Measurements from ENCODE around the gene DLGAP4.

Gene DLGAP4

DNA sequence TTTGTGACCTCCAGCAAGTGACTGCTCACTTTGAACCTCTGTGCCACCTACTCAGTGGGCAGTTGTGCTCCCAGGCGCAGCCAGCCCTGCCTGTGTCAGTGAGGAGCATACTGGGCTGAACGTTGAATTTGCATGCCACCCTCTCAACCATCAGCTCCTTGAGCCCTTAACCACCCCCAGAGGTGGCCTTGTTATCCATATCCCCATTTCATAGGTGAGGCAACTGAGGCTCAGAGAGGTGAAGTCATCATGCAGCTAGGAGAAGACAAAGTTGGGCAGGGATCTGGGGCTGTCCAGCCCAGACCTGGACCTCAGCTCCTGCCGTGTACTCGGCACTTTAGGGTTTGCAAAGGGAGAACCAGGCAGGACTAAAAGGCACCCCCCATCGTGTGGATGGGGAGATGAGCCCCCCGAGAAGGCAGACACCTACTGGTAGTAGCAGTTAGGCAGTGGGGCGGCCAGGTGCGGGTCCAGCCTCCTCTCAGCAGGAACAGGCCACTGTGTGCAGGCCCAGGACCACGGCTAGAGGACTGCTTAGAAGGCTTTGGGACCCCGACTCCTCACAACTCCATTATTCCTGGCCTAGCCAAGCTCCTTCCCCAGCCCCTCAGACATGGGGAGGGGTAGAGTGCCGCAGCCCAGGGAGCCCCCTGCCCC lies 134.4 kb downstream of the DLGAP4 start:
- no peak overlapping the region for H3K27ac Mint-ChIP-seq
- H3K4me3 Mint-ChIP-seq, result no peak overlapping the region
- H3K4me1 Mint-ChIP-seq, result no peaks in the 10 kb centered on the region
- ATAC-seq, result no peak
- no peak for DNase-seq (ENCODE audit: low spot score in 2 of 2)
- no peaks in the 10 kb centered on the region for H3K36me3 Mint-ChIP-seq
- H3K9me3 Mint-ChIP-seq, result no peaks in the 10 kb centered on the region

DNA sequence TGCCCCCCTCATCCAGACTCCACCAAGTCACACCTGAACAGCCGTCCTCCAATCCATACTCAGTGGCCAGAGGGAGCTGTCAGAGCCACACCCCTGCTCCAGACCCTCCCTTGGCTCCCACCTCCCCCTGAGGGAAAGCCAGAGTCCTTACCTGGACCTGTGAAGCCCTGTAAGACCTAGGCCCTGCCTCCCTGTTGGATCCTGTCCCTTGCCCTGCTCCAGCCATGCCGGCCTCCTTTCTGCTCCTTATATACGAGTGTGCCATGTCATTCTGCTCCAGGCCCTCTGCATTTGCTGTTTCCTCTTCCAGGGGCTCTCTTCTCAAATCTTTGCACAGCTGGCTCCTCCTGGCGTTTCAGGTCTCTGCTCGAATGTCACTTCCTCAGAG lies 134.9 kb downstream of the DLGAP4 start:
- H3K27ac Mint-ChIP-seq, result no peak overlapping the region
- ATAC-seq, result no peak
- H3K4me1 Mint-ChIP-seq, result no peaks in the 10 kb centered on the region
- no peak overlapping the region for H3K4me3 Mint-ChIP-seq
- no peak for DNase-seq (ENCODE audit: low spot score in 2 of 2)
- no peaks in the 10 kb centered on the region for H3K36me3 Mint-ChIP-seq
- H3K9me3 Mint-ChIP-seq, result no peaks in the 10 kb centered on the region

DNA sequence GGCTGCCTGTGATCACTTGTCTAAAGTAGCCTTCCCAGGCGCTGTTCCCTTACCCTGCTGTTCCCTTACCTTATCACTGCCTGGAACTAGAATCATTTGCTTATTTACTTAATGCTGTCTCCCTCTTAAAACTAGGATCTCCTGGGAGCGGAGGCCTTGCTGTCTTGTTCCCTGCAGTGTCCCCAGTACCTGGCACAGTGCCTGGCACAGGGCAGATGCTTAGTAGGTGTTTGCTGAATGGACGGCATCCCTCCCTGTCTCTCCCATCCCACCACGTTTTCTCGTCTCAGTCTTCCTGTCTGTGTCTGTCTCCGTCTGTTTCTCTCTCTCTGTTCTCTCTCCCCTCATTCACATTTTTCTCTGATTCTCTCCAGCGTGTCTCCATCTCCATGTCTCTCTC lies 135.3 kb downstream of the DLGAP4 start:
- no peak overlapping the region for H3K27ac Mint-ChIP-seq
- H3K4me3 Mint-ChIP-seq, result no peak overlapping the region

DNA sequence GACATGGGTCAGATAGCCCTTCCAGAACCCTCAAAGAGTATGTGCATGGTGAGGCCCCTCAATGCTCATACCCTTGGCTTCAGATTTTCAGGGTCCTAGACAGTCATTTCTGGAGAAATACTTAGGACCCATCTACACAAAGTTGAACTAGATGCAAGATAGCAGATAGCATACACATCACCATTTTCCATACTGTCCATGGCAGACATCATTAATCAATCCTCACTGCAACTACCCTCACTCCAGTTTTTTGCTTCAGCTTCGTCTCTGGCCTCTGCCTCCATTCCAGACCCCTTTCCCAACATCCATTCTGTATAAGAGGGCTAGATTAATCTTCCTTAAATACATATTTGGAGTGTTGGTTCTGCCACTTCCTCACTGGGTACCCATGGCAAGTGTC lies 139.7 kb downstream of the DLGAP4 start:
- Mint-ChIP-seq H3K9me3 (no peaks in the 10 kb centered on the region), H3K36me3 (no peaks in the 10 kb centered on the region), H3K4me1 (no peaks in the 10 kb centered on the region), H3K27ac (peak overlapping the region; percentile 17), H3K4me3 (no peak overlapping the region)
- no peak for ATAC-seq
- no peak for DNase-seq (ENCODE audit: low spot score in 2 of 2)

More for the DNA sequence above, 135.3 kb downstream of the DLGAP4 start:
- no peak for ATAC-seq
- Mint-ChIP-seq H3K36me3 (no peaks in the 10 kb centered on the region), H3K4me1 (no peaks in the 10 kb centered on the region), H3K9me3 (no peaks in the 10 kb centered on the region)
- DNase-seq (ENCODE audit: low spot score in 2 of 2), result no peak

DNA sequence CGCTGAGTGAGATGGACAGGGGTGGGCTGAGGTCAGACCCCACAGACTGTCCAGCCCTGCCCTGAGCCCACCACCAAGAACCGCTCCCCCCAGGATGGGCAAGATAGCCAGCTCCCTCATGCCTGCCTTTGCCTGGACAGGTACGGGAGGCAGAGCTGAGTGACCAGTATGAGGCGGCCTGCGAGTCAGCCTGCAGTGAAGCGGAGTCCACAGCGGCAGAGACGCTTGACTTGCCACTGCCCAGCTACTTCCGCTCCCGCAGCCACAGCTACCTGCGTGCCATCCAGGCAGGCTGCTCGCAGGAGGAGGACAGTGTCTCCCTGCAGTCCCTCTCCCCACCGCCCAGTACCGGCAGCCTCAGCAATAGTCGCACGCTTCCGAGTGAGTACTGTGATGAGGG lies 140.4 kb downstream of the DLGAP4 start:
- no peak overlapping the region for H3K4me3 Mint-ChIP-seq
- no peaks in the 10 kb centered on the region for H3K36me3 Mint-ChIP-seq
- H3K27ac Mint-ChIP-seq, result no peak overlapping the region
- no peaks in the 10 kb centered on the region for H3K4me1 Mint-ChIP-seq
- H3K9me3 Mint-ChIP-seq, result no peaks in the 10 kb centered on the region
- ATAC-seq (no peak), DNase-seq (ENCODE audit: low spot score in 2 of 2) (no peak)

DNA sequence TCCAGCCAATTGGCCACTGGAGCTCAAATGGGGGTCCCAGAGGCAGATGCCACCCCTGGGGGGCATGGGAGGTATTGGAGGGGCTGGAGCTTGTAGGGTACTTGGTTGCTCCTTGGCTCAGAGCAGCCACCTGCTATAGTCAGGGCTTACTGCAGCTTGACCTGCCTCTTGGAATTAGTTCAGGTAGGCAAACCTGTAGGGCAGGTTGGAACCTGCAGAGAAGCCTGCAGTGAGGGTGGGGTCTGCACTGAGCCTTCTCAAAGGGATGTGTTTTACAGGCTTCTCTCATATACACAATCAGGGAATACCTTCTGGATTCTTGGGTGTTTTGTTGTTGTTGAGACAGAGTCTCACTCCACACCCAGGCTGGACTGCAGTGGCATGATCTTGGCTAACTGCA lies 141.0 kb downstream of the DLGAP4 start:
- no peaks in the 10 kb centered on the region for H3K9me3 Mint-ChIP-seq
- H3K4me1 Mint-ChIP-seq, result no peaks in the 10 kb centered on the region
- no peak for ATAC-seq
- no peaks in the 10 kb centered on the region for H3K36me3 Mint-ChIP-seq
- H3K4me3 Mint-ChIP-seq, result no peak overlapping the region
- no peak for DNase-seq (ENCODE audit: low spot score in 2 of 2)
- no peak overlapping the region for H3K27ac Mint-ChIP-seq

DNA sequence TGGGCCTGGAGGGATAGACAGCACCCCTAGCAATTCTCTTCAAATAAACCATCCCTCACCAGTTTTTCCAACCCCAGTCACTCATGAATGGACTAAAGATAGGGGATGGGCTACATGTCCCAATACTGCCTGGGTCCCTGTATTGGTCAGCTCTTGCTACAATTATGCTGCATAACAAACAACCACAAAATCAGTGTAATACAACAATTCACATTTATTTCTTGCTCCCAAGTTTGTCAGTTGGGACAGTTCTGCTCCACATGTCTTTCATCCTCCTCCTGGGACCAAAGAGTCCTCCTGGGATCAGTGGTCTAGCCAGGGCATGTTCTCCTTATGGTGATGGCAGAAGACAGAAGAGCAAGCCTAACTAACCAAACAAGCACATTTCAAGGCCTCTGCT lies 143.5 kb downstream of the DLGAP4 start:
- no peak for ATAC-seq
- H3K4me3 Mint-ChIP-seq, result no peak overlapping the region
- no peaks in the 10 kb centered on the region for H3K9me3 Mint-ChIP-seq
- no peak for DNase-seq (ENCODE audit: low spot score in 2 of 2)
- H3K27ac Mint-ChIP-seq, result no peak overlapping the region
- no peaks in the 10 kb centered on the region for H3K4me1 Mint-ChIP-seq
- no peaks in the 10 kb centered on the region for H3K36me3 Mint-ChIP-seq

DNA sequence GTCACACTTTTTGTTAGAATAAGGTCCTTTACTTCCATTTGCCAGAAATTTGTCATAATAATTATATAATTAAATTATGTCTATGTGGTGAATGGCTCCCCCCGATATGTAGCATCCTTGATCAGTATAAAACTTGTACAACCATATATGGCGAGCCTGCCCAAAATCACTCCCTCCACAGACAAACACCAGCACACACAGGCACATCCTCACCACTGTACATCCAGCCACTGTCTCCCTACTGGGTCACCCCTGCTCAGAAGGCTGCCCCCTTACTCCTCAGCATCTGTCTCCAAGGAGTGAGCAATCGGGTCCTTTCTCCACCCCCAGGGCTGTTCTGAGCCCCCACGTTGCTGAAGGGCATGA lies 148.2 kb downstream of the DLGAP4 start:
- Mint-ChIP-seq H3K27ac (no peak overlapping the region), H3K36me3 (no peaks in the 10 kb centered on the region), H3K9me3 (no peaks in the 10 kb centered on the region), H3K4me3 (no peak overlapping the region), H3K4me1 (no peaks in the 10 kb centered on the region)
- ATAC-seq, result no peak
- no peak for DNase-seq (ENCODE audit: low spot score in 2 of 2)

DNA sequence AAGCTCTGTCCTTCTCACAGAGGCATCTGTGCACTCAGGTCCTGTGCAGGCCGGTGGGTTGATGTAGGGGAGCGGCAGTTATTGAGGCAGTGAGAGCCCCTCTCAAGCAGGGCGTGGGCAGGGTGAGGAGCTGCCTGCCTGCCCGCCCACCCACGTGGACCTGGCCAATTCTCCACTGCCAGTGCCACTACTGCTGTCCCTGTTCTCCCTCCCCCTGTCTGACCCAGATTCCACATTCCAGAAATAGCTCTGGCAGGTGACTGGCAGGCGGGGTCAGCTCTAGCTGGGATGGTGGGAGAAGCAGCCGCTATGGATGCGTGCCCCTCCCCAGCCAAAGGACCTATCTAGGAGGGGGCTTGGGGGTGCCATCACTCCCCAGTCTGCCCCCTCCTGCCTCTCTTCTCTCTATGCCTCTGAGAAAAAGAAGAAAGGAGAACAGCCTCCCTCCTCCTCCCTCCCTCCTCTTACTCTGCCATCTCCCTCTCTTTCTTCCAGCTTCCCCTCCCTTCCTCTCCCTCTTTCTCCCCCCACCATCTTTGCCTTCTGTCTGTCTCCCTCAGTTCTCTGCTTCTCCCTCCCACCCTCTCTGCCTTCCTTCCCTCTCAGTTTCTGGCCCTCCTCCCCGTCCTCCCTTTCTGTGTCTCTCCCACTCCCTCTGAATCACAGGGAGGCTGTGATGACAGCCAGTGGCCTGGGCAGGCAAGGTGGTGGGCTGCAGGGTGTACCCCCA lies 148.7 kb downstream of the DLGAP4 start:
- Mint-ChIP-seq H3K36me3 (no peaks in the 10 kb centered on the region), H3K27ac (peak overlapping the region; percentile 87), H3K4me3 (no peak overlapping the region), H3K9me3 (no peaks in the 10 kb centered on the region), H3K4me1 (no peaks in the 10 kb centered on the region)
- ATAC-seq (no peak), DNase-seq (ENCODE audit: low spot score in 2 of 2) (no peak)

DNA sequence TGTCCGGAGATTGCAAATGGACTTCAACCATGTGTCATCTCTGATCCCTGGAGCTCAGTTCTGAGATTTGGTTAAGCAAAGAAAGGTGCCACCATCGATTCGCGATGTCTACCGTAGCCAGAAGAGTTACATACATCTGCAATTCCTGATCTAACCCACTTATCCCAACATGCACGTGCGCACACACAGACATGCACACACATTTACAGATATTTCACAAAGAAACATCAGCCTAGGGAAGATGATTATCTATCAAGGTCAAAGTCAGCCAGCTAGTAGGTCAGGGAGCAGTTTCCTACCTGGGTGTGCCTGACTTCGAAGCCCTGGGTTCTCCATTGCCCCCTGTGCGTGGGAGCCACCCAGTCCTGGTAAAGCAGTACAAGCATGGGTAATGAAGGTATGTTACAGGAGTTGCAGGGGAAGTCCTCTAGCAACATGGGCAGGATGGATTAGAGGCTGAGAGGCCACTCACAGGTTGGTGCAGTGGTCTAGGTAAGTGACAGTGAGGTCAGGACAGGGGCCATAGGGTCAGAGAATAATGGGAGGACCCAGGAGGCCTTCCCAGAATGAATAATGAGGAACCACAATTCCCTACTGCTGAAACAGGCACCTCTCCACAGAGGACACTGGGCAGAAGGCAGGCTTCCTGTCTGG lies 150.0 kb downstream of the DLGAP4 start:
- Mint-ChIP-seq H3K9me3 (no peaks in the 10 kb centered on the region), H3K4me3 (no peak overlapping the region), H3K27ac (peak overlapping the region; percentile 87), H3K36me3 (peaks cover 7% of the 10 kb centered on the region), H3K4me1 (peaks cover 6% of the 10 kb centered on the region)
- ATAC-seq, result no peak
- no peak for DNase-seq (ENCODE audit: low spot score in 2 of 2)

DNA sequence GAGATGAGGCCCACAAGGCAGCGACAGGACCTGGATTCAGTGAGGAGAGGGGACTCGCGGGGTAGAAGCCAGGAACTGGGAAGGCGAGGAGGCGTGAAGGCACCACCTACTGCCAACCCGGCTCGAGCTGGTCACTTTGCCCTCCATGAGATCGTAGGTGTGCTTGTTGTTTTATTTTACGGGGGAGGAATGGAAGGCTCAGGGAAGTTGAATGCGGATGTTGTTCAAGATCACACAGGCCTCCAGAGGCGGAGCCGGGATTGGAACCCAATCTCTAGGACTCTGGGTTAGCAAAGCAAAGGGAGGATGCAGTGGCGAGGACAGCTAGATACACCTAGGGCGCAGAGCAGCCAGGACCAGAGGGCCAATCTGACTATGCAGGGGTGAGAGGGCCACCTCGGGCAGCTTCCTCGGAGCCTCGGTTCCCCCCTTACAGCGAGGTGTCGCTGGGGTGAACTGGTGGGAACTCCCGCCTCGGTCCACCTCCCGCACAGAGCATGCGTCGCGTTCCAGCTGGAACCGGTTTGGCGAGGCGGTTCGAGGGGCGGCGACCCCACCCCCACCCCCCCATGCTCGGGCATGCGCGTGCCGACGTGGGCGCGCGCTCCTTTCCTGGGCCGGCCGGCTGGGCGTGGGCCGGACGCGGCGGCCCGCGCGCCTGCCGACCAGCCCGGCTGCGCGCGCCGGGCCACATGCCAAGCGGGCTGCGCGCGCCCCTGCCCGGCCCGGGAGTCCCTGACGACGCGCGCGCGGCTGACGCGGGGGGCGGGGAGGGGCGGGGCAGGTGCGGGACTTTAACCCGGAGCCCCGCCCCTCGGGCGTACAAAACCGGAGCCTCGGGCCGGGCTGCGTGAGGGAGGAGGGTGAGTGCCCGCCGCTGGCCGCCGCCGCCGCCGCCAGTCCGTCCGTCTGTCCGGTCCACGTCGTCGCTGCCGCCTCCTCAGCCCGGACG lies 154.8 kb downstream of the DLGAP4 start:
- peaks cover 20% of the 10 kb centered on the region for H3K36me3 Mint-ChIP-seq
- DNase-seq (ENCODE audit: low spot score in 2 of 2) (peak; percentile 72 to 90), ATAC-seq (peak; percentile 81)
- peak overlapping the region; percentile 98 for H3K27ac Mint-ChIP-seq
- H3K4me1 Mint-ChIP-seq, result peaks cover 49% of the 10 kb centered on the region
- H3K4me3 Mint-ChIP-seq, result peak overlapping the region; percentile 98
- H3K9me3 Mint-ChIP-seq, result no peaks in the 10 kb centered on the region

DNA sequence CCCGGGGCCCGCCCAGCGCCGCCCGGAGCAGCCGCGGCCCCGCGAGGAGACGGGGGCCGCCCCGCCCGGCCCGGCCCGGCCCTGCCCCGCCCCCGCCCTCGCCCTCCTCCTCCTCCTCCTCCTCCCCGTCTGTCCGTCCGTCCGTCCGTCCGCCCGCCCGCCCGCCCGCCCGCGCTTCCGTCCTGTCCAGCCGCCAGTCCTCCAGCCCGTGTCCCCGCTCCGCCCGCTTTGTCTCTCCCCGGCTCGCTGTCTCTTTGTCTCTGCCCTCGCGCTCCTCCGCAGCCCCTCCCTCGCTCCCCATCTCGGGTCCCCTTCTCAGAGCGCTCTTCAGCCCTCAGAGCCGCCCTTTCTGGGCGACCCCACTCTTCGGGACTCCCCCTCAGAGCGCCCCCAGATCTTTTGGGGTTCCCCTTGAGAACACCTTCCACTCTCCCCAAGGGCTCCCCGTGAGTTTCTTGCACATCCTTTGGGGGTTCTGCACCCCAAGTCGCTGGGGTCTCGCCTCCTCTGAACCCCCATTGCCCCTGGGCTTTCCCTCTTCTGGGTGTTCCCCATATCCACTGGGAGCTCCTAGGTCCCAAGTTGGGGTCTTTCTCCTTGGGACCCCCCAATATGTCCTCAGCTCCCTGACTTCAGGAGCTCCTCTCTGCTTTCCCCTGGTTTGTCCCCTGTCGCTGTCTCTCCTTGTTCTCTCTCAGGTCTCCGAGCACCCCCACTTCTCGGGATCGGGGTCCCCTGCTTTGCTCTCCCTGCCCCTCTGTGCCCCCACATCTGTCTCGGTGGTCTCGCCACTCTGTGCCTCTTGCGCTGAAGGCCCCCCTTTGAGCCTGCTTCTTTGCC lies 155.7 kb downstream of the DLGAP4 start:
- Mint-ChIP-seq H3K27ac (peak overlapping the region; percentile 98), H3K36me3 (peaks cover 20% of the 10 kb centered on the region), H3K4me1 (peaks cover 58% of the 10 kb centered on the region), H3K9me3 (no peaks in the 10 kb centered on the region), H3K4me3 (peak overlapping the region; percentile 98)
- DNase-seq (ENCODE audit: low spot score in 2 of 2) (peak; percentile 14 to 76), ATAC-seq (peak; percentile 1)

DNA sequence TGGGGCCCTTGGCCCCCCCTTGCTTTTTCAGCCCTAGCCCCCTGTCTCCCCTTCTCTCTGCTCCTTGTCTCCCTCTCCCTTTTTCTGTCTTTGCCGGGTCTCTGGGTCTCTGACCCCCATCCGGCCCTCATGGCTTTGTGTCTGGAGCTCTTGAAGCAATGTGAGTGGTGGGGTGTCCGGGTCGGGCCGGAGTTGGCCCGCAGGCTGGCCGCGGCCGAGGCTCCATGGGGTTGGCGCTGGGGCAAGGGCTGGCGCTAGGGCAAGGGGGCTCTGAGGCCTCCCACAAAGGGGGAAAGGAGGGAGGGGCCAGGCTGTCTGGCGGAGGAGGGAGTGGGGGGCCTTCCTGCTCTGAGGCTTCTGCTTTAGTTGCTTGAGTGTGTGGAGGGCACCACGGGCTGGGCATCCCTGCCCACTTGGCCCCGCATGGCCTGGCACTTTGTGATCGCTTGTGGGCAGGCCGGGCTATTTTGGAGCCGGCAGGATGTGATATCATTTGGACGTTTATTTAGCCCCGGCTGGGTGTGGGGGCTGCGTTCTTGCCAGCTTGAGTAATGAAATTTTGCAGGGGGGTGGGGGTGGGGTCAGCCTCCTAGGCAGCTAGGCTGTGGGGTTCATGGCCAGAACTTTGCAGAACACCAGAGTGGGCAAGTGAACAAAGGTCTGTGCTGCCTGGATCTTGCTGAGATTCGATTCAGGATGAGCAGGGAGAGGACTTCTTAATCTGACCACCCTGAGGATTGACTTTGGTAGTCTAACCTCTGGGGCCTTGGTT lies 156.5 kb downstream of the DLGAP4 start:
- H3K4me1 Mint-ChIP-seq, result peaks cover 66% of the 10 kb centered on the region
- H3K4me3 Mint-ChIP-seq, result peak overlapping the region; percentile 98
- DNase-seq (ENCODE audit: low spot score in 2 of 2), result no peak
- H3K9me3 Mint-ChIP-seq, result no peaks in the 10 kb centered on the region
- peak overlapping the region; percentile 98 for H3K27ac Mint-ChIP-seq
- peaks cover 20% of the 10 kb centered on the region for H3K36me3 Mint-ChIP-seq
- ATAC-seq, result no peak

All from stimulated activated effector memory CD8-positive, alpha-beta T cell treated with anti-CD3 and anti-CD28 coated beads, Interleukin-12 subunit alpha, Interleukin-12 subunit beta, amount 100 ng/mL, for 72 hours (primary cell).